ENCODE results near the gene MEIKIN.

DNA sequence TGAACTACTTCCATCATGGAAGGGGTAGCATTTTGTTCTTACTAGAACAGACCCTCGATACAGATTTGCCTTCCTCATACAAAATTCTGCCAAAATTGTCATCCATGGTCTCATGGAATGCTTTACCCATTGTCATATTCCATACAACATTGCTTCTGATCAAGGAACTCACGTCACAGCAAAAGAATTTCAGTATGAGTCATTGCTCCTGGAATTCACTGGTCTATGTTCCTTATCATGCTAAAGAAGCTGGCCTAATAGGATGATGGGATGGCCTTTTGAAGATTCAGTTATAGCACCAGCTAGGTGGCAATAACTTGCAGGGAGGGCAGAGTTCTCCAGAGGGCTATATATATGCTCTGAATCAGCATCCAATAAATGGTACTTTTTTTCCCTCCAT, 130.5 kb downstream of the MEIKIN start:
- TF ChIP-seq, protein P1, sequence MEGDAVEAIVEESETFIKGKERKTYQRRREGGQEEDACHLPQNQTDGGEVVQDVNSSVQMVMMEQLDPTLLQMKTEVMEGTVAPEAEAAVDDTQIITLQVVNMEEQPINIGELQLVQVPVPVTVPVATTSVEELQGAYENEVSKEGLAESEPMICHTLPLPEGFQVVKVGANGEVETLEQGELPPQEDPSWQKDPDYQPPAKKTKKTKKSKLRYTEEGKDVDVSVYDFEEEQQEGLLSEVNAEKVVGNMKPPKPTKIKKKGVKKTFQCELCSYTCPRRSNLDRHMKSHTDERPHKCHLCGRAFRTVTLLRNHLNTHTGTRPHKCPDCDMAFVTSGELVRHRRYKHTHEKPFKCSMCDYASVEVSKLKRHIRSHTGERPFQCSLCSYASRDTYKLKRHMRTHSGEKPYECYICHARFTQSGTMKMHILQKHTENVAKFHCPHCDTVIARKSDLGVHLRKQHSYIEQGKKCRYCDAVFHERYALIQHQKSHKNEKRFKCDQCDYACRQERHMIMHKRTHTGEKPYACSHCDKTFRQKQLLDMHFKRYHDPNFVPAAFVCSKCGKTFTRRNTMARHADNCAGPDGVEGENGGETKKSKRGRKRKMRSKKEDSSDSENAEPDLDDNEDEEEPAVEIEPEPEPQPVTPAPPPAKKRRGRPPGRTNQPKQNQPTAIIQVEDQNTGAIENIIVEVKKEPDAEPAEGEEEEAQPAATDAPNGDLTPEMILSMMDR (IDR thresholded peaks at IDR 0.05; ENCODE audit: low read depth, low read length, poor library complexity, severe bottlenecking) = no peak
- TF ChIP-seq EZH2phosphoT487 (IDR thresholded peaks at IDR 0.05; ENCODE audit: borderline replicate concordance, low read length) = no peak
